SK-N-SH (cell line): ENCODE measurements around the gene TMEM234. TPM values are rescaled to one million over a fixed set of nuclear protein-coding genes. Genes with fewer than 3 reads are reported as not detected.

ENCODE experiments used
- CTCF ChIA-PET: fragments of 300-600, 350-600 bp; formaldehyde crosslinking; extraction: SDS; loops from one replicate; lab custom pipeline; 2021; lab: Yijun Ruan, JAX
- POLR2A ChIA-PET: fragments of 350-600 bp; sonication (Branson Sonifier 250); formaldehyde crosslinking; extraction: SDS; loops from one replicate; lab custom pipeline; 2020; ENCODE audit warnings: antibody characterized with exemption, inconsistent platforms; lab: Yijun Ruan, JAX
- DNase-seq: peaks from one replicate; pipeline ENCODE4 v3.0.0; 2012
- H2AFZ ChIP-seq: fragments of 200-600 bp; sonication (generic); 2 replicates; pipeline ENCODE4 v1.8.1; 2016; ENCODE audit warnings: antibody characterized with exemption, mild to moderate bottlenecking, low read depth
- H3F3A ChIP-seq: fragments of 200-600 bp; sonication (generic); replicated peaks from 2 replicates; pipeline ENCODE3; 2016; ENCODE audit warnings: antibody characterized with exemption, mild to moderate bottlenecking; ENCODE audit not compliant: insufficient read depth
- H3K27ac ChIP-seq, 2 experiments: fragments of 200-500 bp in 1 of 2; fragments of 200-600 bp in 1 of 2; sonication (Bioruptor generic) in 1 of 2; sonication (generic), shearing (Covaris generic) in 1 of 2; 2 replicates each; pipeline versions ENCODE4 v1.5.1 to v1.6.1; 2014 to 2016; ENCODE audit warnings: low read depth in 2 of 2, inconsistent platforms in 1 of 2, low read length in 1 of 2, mild to moderate bottlenecking in 1 of 2, mixed read lengths in 1 of 2
- H3K27me3 ChIP-seq: fragments of 200-600 bp; sonication (generic), shearing (Covaris generic); 2 replicates; pipeline ENCODE4 v1.6.1; 2016; ENCODE audit warnings: mixed run types; ENCODE audit not compliant: insufficient read depth
- H3K36me3 ChIP-seq, 2 experiments: fragments of 200-500 bp in 1 of 2; fragments of 200-600 bp in 1 of 2; sonication (Bioruptor generic) in 1 of 2; sonication (generic) in 1 of 2; replicated peaks in 1 of 2; 2 replicates each; pipeline versions ENCODE3 to v1.5.1; 2014 to 2016; ENCODE audit warnings: low read length in 1 of 2, mild to moderate bottlenecking in 1 of 2; ENCODE audit not compliant: insufficient read depth in 2 of 2, control insufficient read depth in 1 of 2
- H3K4me1 ChIP-seq, 2 experiments: fragments of 200-500 bp in 1 of 2; fragments of 200-600 bp in 1 of 2; sonication (Bioruptor generic) in 1 of 2; sonication (generic), shearing (Covaris generic) in 1 of 2; 2 replicates each; pipeline versions ENCODE4 v1.5.1 to v1.6.1; 2014 to 2016; ENCODE audit warnings: low read depth in 1 of 2, low read length in 1 of 2, mixed run types in 1 of 2; ENCODE audit not compliant: insufficient read depth in 2 of 2, control insufficient read depth in 1 of 2
- H3K4me2 ChIP-seq: fragments of 200-600 bp; sonication (generic), shearing (Covaris generic); 2 replicates; pipeline ENCODE4 v1.6.1; 2017; ENCODE audit warnings: mixed run types
- H3K4me3 ChIP-seq, 2 experiments: fragments of 200-500 bp in 1 of 2; fragments of 200-600 bp in 1 of 2; sonication (Bioruptor generic) in 1 of 2; sonication (generic), shearing (Covaris generic) in 1 of 2; 2 replicates each; pipeline versions ENCODE4 v1.5.1 to v1.8.1; 2014 to 2016; ENCODE audit warnings: low read depth in 2 of 2, inconsistent platforms in 1 of 2, low read length in 1 of 2, mild to moderate bottlenecking in 1 of 2, mixed read lengths in 1 of 2, moderate library complexity in 1 of 2
- H3K79me2 ChIP-seq: fragments of 200-600 bp; sonication (generic); 2 replicates; pipeline ENCODE4 v1.8.1; 2017; ENCODE audit warnings: mild to moderate bottlenecking; ENCODE audit not compliant: insufficient read depth
- H3K9ac ChIP-seq: fragments of 200-600 bp; sonication (generic); 2 replicates; pipeline ENCODE4 v1.6.1; 2017; ENCODE audit warnings: mixed run types
- H3K9me2 ChIP-seq: fragments of 200-600 bp; sonication (generic); 2 replicates; pipeline ENCODE4 v1.6.1; 2017; ENCODE audit warnings: mixed run types
- H3K9me3 ChIP-seq: fragments of 200-600 bp; sonication (generic); 2 replicates; pipeline ENCODE4 v1.6.1; 2017; ENCODE audit warnings: mixed run types, mild to moderate bottlenecking, moderate library complexity
- H4K20me1 ChIP-seq: fragments of 200-600 bp; sonication (generic); 2 replicates; pipeline ENCODE4 v1.6.1; 2017; ENCODE audit warnings: mild to moderate bottlenecking, mixed run types; ENCODE audit not compliant: insufficient read depth
- CHD2 ChIP-seq: fragments of 150-350 bp; IDR thresholded peaks from 2 replicates; pipeline ENCODE4 v1.6.1; 2018; ENCODE audit warnings: low read length; ENCODE audit not compliant: partially characterized antibody
- CTCF ChIP-seq: fragments of 200-600 bp; sonication (generic); IDR thresholded peaks from 2 replicates; pipeline ENCODE4 v1.6.1; 2017; ENCODE audit warnings: antibody characterized with exemption, mild to moderate bottlenecking, moderate library complexity
- EP300 ChIP-seq, 2 experiments: IDR thresholded peaks; 2 replicates each; pipeline versions ENCODE4 v1.4.0 to v1.6.1; 2012; ENCODE audit warnings: borderline replicate concordance in 1 of 2, low read depth in 1 of 2, low read length in 1 of 2
- EZH2phosphoT487 ChIP-seq: fragments of 200-600 bp; sonication (generic); IDR thresholded peaks from 2 replicates; pipeline ENCODE4 v1.6.1; 2017; ENCODE audit warnings: low read depth, mixed run types, mild to moderate bottlenecking, antibody characterized with exemption, moderate library complexity, borderline replicate concordance
- FOXJ3 ChIP-seq: sonication (generic); formaldehyde crosslinking; IDR thresholded peaks from 2 replicates; pipeline ENCODE4 v1.5.1; 2020; ENCODE audit warnings: mild to moderate bottlenecking, missing genetic modification reagents
- FOXM1 ChIP-seq: IDR thresholded peaks from 2 replicates; pipeline ENCODE4 v1.4.0; 2012; ENCODE audit warnings: low read depth, mild to moderate bottlenecking
- GABPA ChIP-seq: IDR thresholded peaks from 2 replicates; pipeline ENCODE4 v1.4.0; 2012; ENCODE audit warnings: low read depth, mild to moderate bottlenecking
- GATA2 ChIP-seq: sonication (generic); formaldehyde crosslinking; IDR thresholded peaks from 2 replicates; pipeline ENCODE4 v1.5.0; 2020; ENCODE audit warnings: mild to moderate bottlenecking, missing genetic modification reagents
- IRF3 ChIP-seq: fragments of 150-350 bp; IDR thresholded peaks from 2 replicates; pipeline ENCODE4 v1.6.1; 2016; ENCODE audit warnings: mild to moderate bottlenecking, low read depth, low read length
- MAX ChIP-seq: IDR thresholded peaks from 2 replicates; pipeline ENCODE4 v1.4.0; 2012; ENCODE audit warnings: low read depth
- MXI1 ChIP-seq: IDR thresholded peaks from 2 replicates; pipeline ENCODE4 v1.6.1; 2012; ENCODE audit warnings: mild to moderate bottlenecking, low read depth, low read length, improper control_type of control experiment
- NRF1 ChIP-seq: IDR thresholded peaks from 2 replicates; pipeline ENCODE4 v1.6.1; 2012; ENCODE audit warnings: low read depth, mild to moderate bottlenecking, low read length
- PBX3 ChIP-seq: IDR thresholded peaks from 2 replicates; pipeline ENCODE4; 2012
- POLR2AphosphoS5 ChIP-seq: IDR thresholded peaks from 2 replicates; pipeline ENCODE4 v1.6.1; 2012; ENCODE audit warnings: low read depth, low read length
- RCOR1 ChIP-seq: fragments of 150-350 bp; IDR thresholded peaks from 2 replicates; pipeline ENCODE4 v1.6.1; 2017; ENCODE audit warnings: antibody characterized with exemption, low read length
- SIN3A ChIP-seq: IDR thresholded peaks from 2 replicates; pipeline ENCODE4 v1.6.1; 2012; ENCODE audit warnings: low read depth, mild to moderate bottlenecking, low read length, moderate library complexity, borderline replicate concordance
- SMC3 ChIP-seq: IDR thresholded peaks from 2 replicates; pipeline ENCODE4 v1.6.1; 2012; ENCODE audit warnings: low read depth, low read length, improper control_type of control experiment
- USF2 ChIP-seq: fragments of 150-350 bp; IDR thresholded peaks from 2 replicates; pipeline ENCODE4 v1.6.1; 2017; ENCODE audit warnings: antibody characterized with exemption, low read length, low read depth, borderline replicate concordance
- ZBTB33 ChIP-seq: IDR thresholded peaks from 2 replicates; pipeline ENCODE4 v1.4.0; 2012; ENCODE audit warnings: low read depth, borderline replicate concordance
- WGBS: methylation state at CpG from one replicate; pipeline ENCODE4 v1.1.6; 2017; ENCODE audit warnings: low lambda C conversion rate; 5-methylcytosine and 5-hydroxymethylcytosine counted together
- polyA plus RNA-seq, 3 experiments: library from polyadenylated mRNA; depleted of rRNA; stranded (reverse); fragments of >200 nt; gene quantifications; 2 replicates each; pipeline ENCODE4 v1.2.3, GENCODE V29; 2012

TMEM234 gene
- polyA plus RNA-seq, 1 of the 3 experiments (the other 2 are of a cell fraction) = 31.9 TPM

GRCh38 chr1:32215629-32216480, 6.3 kb downstream of the TMEM234 start (continued):
- TF ChIP-seq USF2 = no peak

- DNase-seq = peak; percentile 43
- H3K9ac ChIP-seq = no peak within 1 kb of the TSS
- ChIA-PET POLR2A (interaction anchor here (1.2 to 3.2 kb wide), 4 partner anchors 9 to 33 kb away, joined by 3 to 15 read pairs (median 4); partner anchors contain the start of gene CCDC28B), CTCF (interaction anchor here (0.7 kb wide), 1 partner anchor 12 kb away, joined by 3 read pairs; no protein-coding TSS in a partner anchor)
- H3K79me2 ChIP-seq = peaks cover 4% of the 10 kb centered on the region; the same call in 1 of the 2 replicates
- no peaks in the 10 kb centered on the region for H3K9me2 ChIP-seq
- peaks cover 0 to 25% of the 10 kb centered on the region in 2 experiments; a peak in 1 of 4 replicates for H3K4me1 ChIP-seq
- no peaks in the 10 kb centered on the region for H4K20me1 ChIP-seq
- 88% methylated on average over 5 of the region's 5 CpGs for WGBS
- H3F3A ChIP-seq = no peaks in the 10 kb centered on the region
- TF ChIP-seq GATA2 = no peak
- TF ChIP-seq EP300 (IDR thresholded peaks at IDR 0.05; ENCODE audit: borderline replicate concordance in 1 of 2, low read depth in 1 of 2, low read length in 1 of 2) = no peak
- TF ChIP-seq CTCF = no peak
- no peak for TF ChIP-seq EZH2phosphoT487
- TF ChIP-seq NRF1 = no peak
- no peak for TF ChIP-seq GABPA
- TF ChIP-seq SMC3 = no peak
- TF ChIP-seq MAX = no peak
- no peak for TF ChIP-seq FOXJ3 (CRISPR knock-in tag)
- TF ChIP-seq RCOR1 = no peak
- TF ChIP-seq POLR2AphosphoS5 = no peak; the same call in 1 of the 2 replicates
- TF ChIP-seq MXI1 = no peak
- TF ChIP-seq ZBTB33 = no peak
- TF ChIP-seq SIN3A = no peak
- TF ChIP-seq FOXM1 = no peak
- TF ChIP-seq PBX3 = no peak
- TF ChIP-seq USF2 = no peak
- TF ChIP-seq IRF3 = no peak
- no peak for TF ChIP-seq CHD2
- H3K4me3 ChIP-seq = no peak within 1 kb of the TSS
- no peak within 1 kb of the TSS for H2AFZ ChIP-seq
- H3K4me2 ChIP-seq = no peak within 1 kb of the TSS
- H3K36me3 ChIP-seq = peaks cover 0 to 4% of the 10 kb centered on the region in 2 experiments
- no peaks in the 10 kb centered on the region for H3K9me3 ChIP-seq
- no peaks in the 10 kb centered on the region for H3K27me3 ChIP-seq
- peak within 1 kb of the TSS in 1 of 2 experiments; percentile 30; a peak in 1 of 4 replicates for H3K27ac ChIP-seq
Observed at GRCh38 chr1:32208891-32209328, 13.2 kb downstream of the TMEM234 start, which contains the start of gene DCDC2B. DCDC2B (plus strand) TSS chr1:32209089; CDS start chr1:32209094, 5 bp downstream.
